Prostate gland (tissue), 2 donors: ENCODE data around the gene CSF2.

Experiments
- CTCF ChIP-seq, 4 experiments: fragments of 200-600 bp in 2 of 4; fragments of 450-650 bp in 2 of 4; sonication (generic) in 2 of 4; IDR thresholded peaks; 1 replicate in 3 of 4; 2 replicates in 1 of 4; pipeline ENCODE4 v1.5.1; 2016 to 2019; ENCODE audit warnings: antibody characterized with exemption in 4 of 4, mild to moderate bottlenecking in 2 of 4, moderate library complexity in 2 of 4
- POLR2A ChIP-seq: fragments of 450-650 bp; IDR thresholded peaks from one replicate; pipeline ENCODE4 v1.6.1; 2016; ENCODE audit warnings: antibody characterized with exemption, mild to moderate bottlenecking
- POLR2AphosphoS5 ChIP-seq: sonication (generic); formaldehyde crosslinking; IDR thresholded peaks from one replicate; pipeline ENCODE4 v1.6.1; 2017; ENCODE audit warnings: antibody characterized with exemption

- TF ChIP-seq CTCF (IDR thresholded peaks at IDR 0.05) (no peak), POLR2A (no peak), POLR2AphosphoS5 (no peak)
Measured at GRCh38 chr5:132071338-132071707, 2.3 kb upstream of the CSF2 start.
